IPS-20b (cell line): Measurements from ENCODE around the gene ORC3.
"Not testable (repeated sequence)": the region's sequence is repeated elsewhere in the genome, so short reads cannot be mapped to it uniquely, and the experiment has no call there.

Source experiments
- H3K27ac ChIP-seq: one replicate; pipeline ENCODE4 v1.5.1; 2013; ENCODE audit warnings: low read length
- H3K27me3 ChIP-seq: 2 replicates; pipeline ENCODE4 v1.6.1; 2013; ENCODE audit warnings: mild to moderate bottlenecking, low read length, inconsistent platforms; ENCODE audit not compliant: insufficient read depth
- H3K36me3 ChIP-seq: 2 replicates; pipeline ENCODE4 v1.6.1; 2013; ENCODE audit warnings: low read depth, mild to moderate bottlenecking, inconsistent platforms, low read length, moderate library complexity; ENCODE audit not compliant: insufficient read depth
- H3K4me1 ChIP-seq: 2 replicates; pipeline ENCODE4 v1.6.1; 2013; ENCODE audit warnings: mild to moderate bottlenecking, control low read depth, inconsistent platforms, low read length, moderate library complexity; ENCODE audit not compliant: insufficient read depth
- H3K4me3 ChIP-seq: 2 replicates; pipeline ENCODE4 v1.5.1; 2013; ENCODE audit warnings: mild to moderate bottlenecking, low read length, inconsistent platforms
- H3K9ac ChIP-seq: 2 replicates; pipeline ENCODE4 v1.6.1; 2013; ENCODE audit warnings: low read depth, mild to moderate bottlenecking, inconsistent platforms, low read length, moderate library complexity
- H3K9me3 ChIP-seq: 2 replicates; pipeline ENCODE4 v1.6.1; 2013; ENCODE audit warnings: mild to moderate bottlenecking, low read depth, low read length, inconsistent platforms; ENCODE audit not compliant: insufficient read depth

The ORC3 gene

GRCh38 chr6:87606199-87606598 lies 16.3 kb downstream of the ORC3 start:
- H3K27ac ChIP-seq: no peak overlapping the region
- peaks cover 11% of the 10 kb centered on the region; the same call in 1 of the 2 replicates for H3K4me1 ChIP-seq
- H3K27me3 ChIP-seq: no peaks in the 10 kb centered on the region
- H3K9ac ChIP-seq: no peak overlapping the region
- no peak overlapping the region for H3K4me3 ChIP-seq
- H3K9me3 ChIP-seq: no peaks in the 10 kb centered on the region
- peaks cover 62% of the 10 kb centered on the region for H3K36me3 ChIP-seq

DNA sequence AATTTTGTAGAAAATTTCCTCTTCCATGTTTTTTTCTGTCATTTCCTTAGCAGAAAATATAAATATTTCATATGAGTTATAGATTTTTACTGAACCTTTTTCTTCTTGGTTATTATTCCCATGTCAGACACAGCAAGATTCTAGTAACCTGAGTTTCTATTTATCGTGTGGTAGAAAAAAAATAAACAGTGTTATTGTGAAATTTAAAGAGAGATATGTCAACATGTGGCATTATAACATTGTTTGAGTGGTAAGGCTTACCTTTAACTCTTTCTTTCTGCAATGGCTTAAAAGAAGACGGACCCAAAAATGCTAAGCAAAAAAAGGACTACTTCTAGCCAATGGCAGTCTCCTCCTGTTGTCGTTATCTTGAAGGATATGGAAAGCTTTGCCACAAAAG lies 18.9 kb downstream of the ORC3 start:
- Histone ChIP-seq H3K9ac (no peak overlapping the region), H3K4me1 (peaks cover 5% of the 10 kb centered on the region; the same call in 1 of the 2 replicates), H3K36me3 (peaks cover 76% of the 10 kb centered on the region), H3K9me3 (no peaks in the 10 kb centered on the region), H3K4me3 (no peak overlapping the region), H3K27ac (no peak overlapping the region), H3K27me3 (no peaks in the 10 kb centered on the region)

DNA sequence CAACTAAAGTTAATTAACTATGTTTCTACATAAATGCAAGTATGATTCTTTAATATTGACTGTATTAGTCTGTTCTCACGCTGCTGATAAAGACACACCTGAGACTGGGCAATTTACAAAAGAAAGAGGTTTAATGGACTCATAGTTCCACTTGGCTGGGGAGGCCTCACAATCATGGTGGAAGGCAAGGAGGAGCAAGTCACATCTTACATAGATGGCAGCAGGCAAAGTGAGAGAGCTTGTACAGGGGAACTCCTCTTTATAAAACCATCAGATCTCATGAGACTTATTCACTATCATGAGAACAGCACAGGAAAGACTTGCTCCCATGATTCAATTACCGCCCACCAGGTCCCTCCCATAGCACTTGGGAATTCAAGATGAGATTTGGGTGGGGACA lies 23.1 kb downstream of the ORC3 start:
- not testable (repeated sequence) for H3K9ac ChIP-seq, H3K27me3 ChIP-seq, H3K27ac ChIP-seq, H3K4me3 ChIP-seq, H3K4me1 ChIP-seq, H3K9me3 ChIP-seq
- H3K36me3 ChIP-seq: peaks cover 82% of the 10 kb centered on the region

GRCh38 chr6:87617405-87617804 lies 27.5 kb downstream of the ORC3 start:
- H3K36me3 ChIP-seq: peaks cover 81% of the 10 kb centered on the region
- no peaks in the 10 kb centered on the region for H3K4me1 ChIP-seq
- no peaks in the 10 kb centered on the region for H3K27me3 ChIP-seq
- no peak overlapping the region for H3K9ac ChIP-seq
- H3K9me3 ChIP-seq: no peaks in the 10 kb centered on the region
- no peak overlapping the region for H3K27ac ChIP-seq
- no peak overlapping the region for H3K4me3 ChIP-seq

DNA sequence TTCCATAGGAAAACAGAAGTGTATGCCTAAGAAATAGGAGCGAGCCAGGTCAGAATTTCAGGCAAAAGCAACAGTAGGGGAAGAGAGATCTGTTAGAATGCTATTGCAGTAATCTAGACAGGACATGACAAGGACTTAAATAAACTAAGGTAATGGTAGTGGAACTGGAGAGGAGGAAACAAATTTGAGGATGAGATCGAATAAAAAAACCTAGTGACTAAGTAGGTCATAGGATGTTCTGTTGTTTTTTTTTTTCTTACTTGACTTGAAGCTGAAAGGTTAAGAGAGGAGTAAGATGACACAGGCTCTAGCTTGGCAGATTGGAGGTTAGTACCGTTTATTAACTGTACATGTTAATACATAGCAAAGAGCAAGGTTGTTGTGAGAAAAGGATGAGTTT lies 28.6 kb downstream of the ORC3 start:
- Histone ChIP-seq H3K9ac (no peak overlapping the region), H3K27ac (no peak overlapping the region), H3K36me3 (peaks cover 81% of the 10 kb centered on the region), H3K9me3 (no peaks in the 10 kb centered on the region), H3K27me3 (no peaks in the 10 kb centered on the region), H3K4me1 (no peaks in the 10 kb centered on the region), H3K4me3 (no peak overlapping the region)

GRCh38 chr6:87623248-87623647 lies 33.3 kb downstream of the ORC3 start:
- H3K27ac ChIP-seq: no peak overlapping the region
- H3K9me3 ChIP-seq: no peaks in the 10 kb centered on the region
- no peak overlapping the region for H3K9ac ChIP-seq
- no peaks in the 10 kb centered on the region for H3K27me3 ChIP-seq
- H3K4me1 ChIP-seq: no peaks in the 10 kb centered on the region
- H3K4me3 ChIP-seq: no peak overlapping the region
- peaks cover 64% of the 10 kb centered on the region for H3K36me3 ChIP-seq

GRCh38 chr6:87628424-87628823 lies 38.5 kb downstream of the ORC3 start:
- no peak overlapping the region for H3K27ac ChIP-seq
- no peaks in the 10 kb centered on the region for H3K4me1 ChIP-seq
- no peaks in the 10 kb centered on the region for H3K9me3 ChIP-seq
- H3K9ac ChIP-seq: no peak overlapping the region
- no peak overlapping the region for H3K4me3 ChIP-seq
- peaks cover 51% of the 10 kb centered on the region for H3K36me3 ChIP-seq
- H3K27me3 ChIP-seq: no peaks in the 10 kb centered on the region

DNA sequence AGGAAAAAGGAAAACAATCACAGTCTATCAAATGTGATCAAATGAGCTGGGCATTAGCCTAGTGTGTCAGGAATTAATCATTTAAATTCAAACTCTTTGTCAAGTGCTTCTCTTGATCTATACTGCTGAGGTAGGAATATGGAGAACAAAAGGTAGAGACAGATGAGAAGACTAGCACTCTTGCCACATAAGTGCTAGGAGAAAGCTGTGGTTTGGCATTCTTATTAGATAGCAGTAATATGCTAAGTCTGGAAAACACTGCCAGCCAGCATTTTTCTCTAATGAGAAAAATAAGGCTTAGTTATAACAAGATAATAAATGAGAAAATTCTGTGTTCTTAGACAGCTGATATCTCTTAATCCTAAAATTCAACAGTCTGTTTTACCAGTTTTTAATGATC lies 38.9 kb downstream of the ORC3 start:
- no peaks in the 10 kb centered on the region for H3K4me1 ChIP-seq
- H3K4me3 ChIP-seq: no peak overlapping the region
- no peak overlapping the region for H3K27ac ChIP-seq
- no peaks in the 10 kb centered on the region for H3K9me3 ChIP-seq
- H3K27me3 ChIP-seq: no peaks in the 10 kb centered on the region
- peaks cover 48% of the 10 kb centered on the region for H3K36me3 ChIP-seq
- no peak overlapping the region for H3K9ac ChIP-seq

DNA sequence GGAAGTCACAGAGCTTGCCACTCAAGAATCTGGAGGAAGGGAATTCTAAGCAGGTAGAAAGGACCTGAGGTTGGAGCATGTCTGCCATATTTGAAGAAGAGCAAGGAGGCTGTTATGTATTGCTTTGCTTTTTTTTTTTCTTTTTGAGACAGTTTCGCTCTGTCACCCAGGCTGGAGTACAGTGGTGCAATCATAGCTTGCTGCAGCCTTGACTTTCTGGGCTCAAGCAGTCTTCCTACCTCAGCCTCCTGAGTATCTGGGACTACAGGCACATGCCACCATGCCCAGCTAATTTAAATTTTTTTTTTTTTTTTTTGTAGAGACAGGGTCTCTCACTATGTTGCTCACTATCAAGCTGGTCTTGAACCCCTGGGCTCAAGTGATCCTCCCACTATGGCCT lies 40.8 kb downstream of the ORC3 start:
- H3K27ac ChIP-seq: no peak overlapping the region
- no peak overlapping the region for H3K4me3 ChIP-seq
- H3K9me3 ChIP-seq: no peaks in the 10 kb centered on the region
- H3K9ac ChIP-seq: no peak overlapping the region
- H3K4me1 ChIP-seq: no peaks in the 10 kb centered on the region
- H3K36me3 ChIP-seq: peaks cover 57% of the 10 kb centered on the region
- no peaks in the 10 kb centered on the region for H3K27me3 ChIP-seq

DNA sequence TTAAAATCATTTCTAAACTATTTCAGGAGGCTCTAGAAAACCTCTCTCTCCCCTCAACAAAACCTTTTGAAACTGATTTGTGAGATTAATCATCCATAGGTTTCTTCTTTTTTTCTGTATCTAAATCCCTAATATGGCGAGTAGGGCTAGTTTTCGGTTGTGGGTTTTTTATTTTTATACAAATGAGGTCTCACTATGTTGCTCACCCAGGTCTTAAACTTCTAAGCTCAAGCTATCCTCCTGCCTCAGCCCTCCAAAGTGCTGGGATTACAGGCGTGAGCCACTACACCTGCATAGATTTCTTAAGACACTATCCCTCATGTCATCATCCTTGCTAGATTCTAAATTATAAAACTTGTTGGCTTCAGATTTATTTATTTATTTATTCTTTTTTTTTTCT lies 43.9 kb downstream of the ORC3 start:
- Histone ChIP-seq H3K4me1 (no peaks in the 10 kb centered on the region), H3K9ac (no peak overlapping the region), H3K36me3 (peaks cover 69% of the 10 kb centered on the region), H3K4me3 (no peak overlapping the region), H3K9me3 (no peaks in the 10 kb centered on the region), H3K27ac (no peak overlapping the region), H3K27me3 (no peaks in the 10 kb centered on the region)

- Histone ChIP-seq H3K27me3 (no peaks in the 10 kb centered on the region), H3K4me1 (no peaks in the 10 kb centered on the region), H3K9me3 (no peaks in the 10 kb centered on the region), H3K27ac (no peak overlapping the region), H3K36me3 (peaks cover 75% of the 10 kb centered on the region), H3K9ac (no peak overlapping the region), H3K4me3 (no peak overlapping the region)
These were observed 46.4 kb downstream of the ORC3 start for GRCh38 chr6:87636315-87636714.

- no peak overlapping the region for H3K27ac ChIP-seq
- peaks cover 76% of the 10 kb centered on the region for H3K36me3 ChIP-seq
- no peak overlapping the region for H3K4me3 ChIP-seq
These were observed 47.2 kb downstream of the ORC3 start for GRCh38 chr6:87637106-87637505.

DNA sequence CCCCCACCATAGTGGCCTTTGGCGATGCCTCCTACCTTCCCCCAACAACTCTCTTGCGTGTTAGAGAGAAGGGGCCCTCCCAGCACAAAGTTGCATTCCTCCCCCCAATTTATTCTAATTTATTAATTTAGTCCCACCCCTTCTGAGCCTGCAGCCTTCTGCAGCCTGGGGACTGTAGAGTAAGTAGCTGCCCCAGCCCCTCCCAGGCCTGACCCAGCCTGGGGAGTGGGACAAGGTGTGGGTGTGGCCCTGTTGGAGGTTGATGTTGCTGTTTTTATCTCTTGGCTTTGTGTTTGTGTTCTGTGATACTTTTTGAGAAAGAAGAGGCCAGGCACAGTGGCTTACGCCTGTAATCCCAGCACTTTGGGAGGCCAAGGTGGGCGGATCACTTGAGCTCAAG lies 49.4 kb downstream of the ORC3 start:
- Histone ChIP-seq H3K27ac (no peak overlapping the region), H3K4me3 (no peak overlapping the region), H3K9me3 (no peaks in the 10 kb centered on the region), H3K27me3 (no peaks in the 10 kb centered on the region), H3K4me1 (peaks cover 5% of the 10 kb centered on the region), H3K36me3 (peaks cover 62% of the 10 kb centered on the region), H3K9ac (no peak overlapping the region)

More at GRCh38 chr6:87637106-87637505, 47.2 kb downstream of the ORC3 start:
- H3K4me1 ChIP-seq: no peaks in the 10 kb centered on the region
- no peaks in the 10 kb centered on the region for H3K9me3 ChIP-seq
- no peak overlapping the region for H3K9ac ChIP-seq
- no peaks in the 10 kb centered on the region for H3K27me3 ChIP-seq
